ENCODE measurements around the gene RPS6KC1.
"Not testable (repeated sequence)": the region's sequence is repeated elsewhere in the genome, so short reads cannot be mapped to it uniquely, and the experiment has no call there.

The RPS6KC1 gene

GRCh38 chr1:213200630-213201029 is 149.6 kb downstream of the RPS6KC1 start:
- no peak for DNase-seq (ENCODE audit: low read depth)
- TF ChIP-seq, protein P1, sequence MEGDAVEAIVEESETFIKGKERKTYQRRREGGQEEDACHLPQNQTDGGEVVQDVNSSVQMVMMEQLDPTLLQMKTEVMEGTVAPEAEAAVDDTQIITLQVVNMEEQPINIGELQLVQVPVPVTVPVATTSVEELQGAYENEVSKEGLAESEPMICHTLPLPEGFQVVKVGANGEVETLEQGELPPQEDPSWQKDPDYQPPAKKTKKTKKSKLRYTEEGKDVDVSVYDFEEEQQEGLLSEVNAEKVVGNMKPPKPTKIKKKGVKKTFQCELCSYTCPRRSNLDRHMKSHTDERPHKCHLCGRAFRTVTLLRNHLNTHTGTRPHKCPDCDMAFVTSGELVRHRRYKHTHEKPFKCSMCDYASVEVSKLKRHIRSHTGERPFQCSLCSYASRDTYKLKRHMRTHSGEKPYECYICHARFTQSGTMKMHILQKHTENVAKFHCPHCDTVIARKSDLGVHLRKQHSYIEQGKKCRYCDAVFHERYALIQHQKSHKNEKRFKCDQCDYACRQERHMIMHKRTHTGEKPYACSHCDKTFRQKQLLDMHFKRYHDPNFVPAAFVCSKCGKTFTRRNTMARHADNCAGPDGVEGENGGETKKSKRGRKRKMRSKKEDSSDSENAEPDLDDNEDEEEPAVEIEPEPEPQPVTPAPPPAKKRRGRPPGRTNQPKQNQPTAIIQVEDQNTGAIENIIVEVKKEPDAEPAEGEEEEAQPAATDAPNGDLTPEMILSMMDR (IDR thresholded peaks at IDR 0.05; ENCODE audit: insufficient read depth, low read depth, low read length, missing control alignments): no peak
- no peak overlapping the region for H3K4me3 ChIP-seq (ENCODE audit: low read depth, low read length)

DNA sequence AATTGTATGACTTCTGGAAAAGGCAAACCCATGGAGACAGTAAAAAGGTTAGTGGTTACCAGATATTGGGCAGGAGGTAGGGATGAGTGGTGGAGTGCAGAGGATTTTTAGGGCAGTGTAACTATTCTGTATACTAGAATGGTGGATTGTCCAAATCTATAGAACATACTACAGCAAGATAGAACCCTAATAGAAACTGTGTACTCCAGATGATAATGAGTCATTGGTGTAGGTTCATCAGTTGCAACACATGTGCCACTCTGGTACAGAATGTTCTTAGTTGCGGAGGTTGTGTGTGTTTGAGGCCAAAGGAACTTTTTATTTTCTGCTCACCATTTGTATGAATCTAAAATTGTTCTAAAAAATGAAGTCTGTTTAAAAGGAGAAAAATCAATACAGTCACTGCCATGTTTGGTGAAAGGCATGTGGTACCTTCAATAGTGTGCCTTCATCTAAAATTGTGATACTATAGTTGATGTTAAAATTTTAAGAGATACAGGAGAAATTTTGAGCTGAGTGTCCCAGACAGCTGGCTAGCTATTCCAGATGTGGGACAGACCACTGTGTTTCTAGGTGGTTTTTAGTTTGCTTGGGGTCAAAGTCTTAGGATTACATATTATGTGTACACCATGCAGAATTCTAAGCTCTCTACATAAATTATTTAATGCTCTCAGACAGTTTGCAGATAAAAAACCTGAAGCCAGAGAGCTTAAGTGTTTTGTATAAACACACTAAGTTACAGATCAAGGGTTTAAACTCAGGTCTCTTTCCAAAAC is 150.5 kb downstream of the RPS6KC1 start:
- no peak overlapping the region for H3K4me3 ChIP-seq (ENCODE audit: low read depth, low read length)
- TF ChIP-seq, protein P1 (IDR thresholded peaks at IDR 0.05; ENCODE audit: insufficient read depth, low read depth, low read length, missing control alignments): no peak
- no peak for DNase-seq (ENCODE audit: low read depth)

DNA sequence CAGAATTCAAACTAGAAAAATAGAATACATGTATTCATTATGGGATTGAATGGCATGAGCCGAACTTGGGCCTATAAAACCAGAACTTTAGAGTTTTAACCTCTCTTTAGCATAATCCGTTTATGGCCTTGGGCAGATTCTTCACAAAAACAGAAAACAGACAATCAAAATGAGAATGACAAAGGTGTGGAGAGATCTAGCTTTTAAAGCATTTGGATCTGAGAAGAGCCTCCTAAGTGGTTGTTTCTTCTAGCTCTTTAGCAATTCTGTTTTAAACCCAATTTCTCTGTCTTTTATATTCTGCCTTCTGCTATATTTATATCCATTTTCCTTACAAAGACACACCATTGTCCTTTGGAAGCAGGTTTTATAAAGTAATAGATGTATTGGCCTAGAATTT is 160.2 kb downstream of the RPS6KC1 start:
- DNase-seq (ENCODE audit: low read depth): no peak
- no peak overlapping the region for H3K4me3 ChIP-seq (ENCODE audit: low read depth, low read length)

GRCh38 chr1:213219076-213219475 is 168.0 kb downstream of the RPS6KC1 start:
- not testable (repeated sequence) for DNase-seq (ENCODE audit: low read depth); H3K4me3 ChIP-seq (ENCODE audit: low read depth, low read length)

More for the DNA sequence above, 160.2 kb downstream of the RPS6KC1 start:
- TF ChIP-seq, protein P1 (IDR thresholded peaks at IDR 0.05; ENCODE audit: insufficient read depth, low read depth, low read length, missing control alignments): no peak

GRCh38 chr1:213221209-213221608 is 170.2 kb downstream of the RPS6KC1 start:
- no peak overlapping the region for H3K4me3 ChIP-seq (ENCODE audit: low read depth, low read length)
- TF ChIP-seq, protein P1 (IDR thresholded peaks at IDR 0.05; ENCODE audit: insufficient read depth, low read depth, low read length, missing control alignments): no peak
- no peak for DNase-seq (ENCODE audit: low read depth)

DNA sequence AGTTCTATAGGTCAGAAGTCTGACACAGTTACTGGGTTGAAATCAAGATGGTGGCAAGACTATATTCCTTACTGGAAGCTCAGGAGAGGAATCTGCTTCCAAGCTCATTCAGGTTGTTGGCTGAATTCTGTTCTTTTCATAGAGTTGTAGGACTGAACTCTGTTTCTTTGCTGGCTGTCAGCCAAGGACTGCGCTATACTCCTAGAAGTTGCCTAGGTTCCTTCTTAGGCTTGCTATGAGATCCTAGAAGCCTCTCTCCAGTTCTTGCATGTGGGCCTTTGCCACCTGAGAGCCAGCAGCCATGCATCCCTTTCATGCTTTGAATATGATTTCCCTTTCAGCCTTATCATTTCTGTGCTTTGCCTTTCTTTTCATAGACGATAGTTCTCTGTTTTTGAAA is 176.4 kb downstream of the RPS6KC1 start:
- TF ChIP-seq, protein P1 (IDR thresholded peaks at IDR 0.05; ENCODE audit: insufficient read depth, low read depth, low read length, missing control alignments): no peak

GRCh38 chr1:213231795-213232231 is 180.8 kb downstream of the RPS6KC1 start:
- TF ChIP-seq, protein P1 (IDR thresholded peaks at IDR 0.05; ENCODE audit: insufficient read depth, low read depth, low read length, missing control alignments): no peak
- no peak overlapping the region for H3K4me3 ChIP-seq (ENCODE audit: low read depth, low read length)
- DNase-seq (ENCODE audit: low read depth): no peak

More for the DNA sequence above, 176.4 kb downstream of the RPS6KC1 start:
- no peak for DNase-seq (ENCODE audit: low read depth)
- H3K4me3 ChIP-seq (ENCODE audit: low read depth, low read length): no peak overlapping the region

Measured in GM12865 (cell line).